GM13977 (cell line): Measurements from ENCODE around the gene HES2.

ENCODE experiments used
- DNase-seq: peaks from one replicate; pipeline ENCODE4 v3.0.0; 2012; ENCODE audit warnings: low spot score
- CTCF ChIP-seq: IDR thresholded peaks from 2 replicates; pipeline ENCODE4 v1.5.1; 2012; ENCODE audit warnings: mild to moderate bottlenecking, control low read depth; ENCODE audit not compliant: insufficient read depth; ENCODE audit errors: extremely low read depth, missing control alignments
- in situ Hi-C: fragments of 300-500 bp; cut with MboI; formaldehyde crosslinking; loops from one replicate; pipeline ENCODE4 v1.12.0; 2022; ENCODE audit warnings: low sequenced_read_pairs, low pct_unique_long_range_greater_than_20kb, mixed read lengths, inconsistent platforms; ENCODE audit not compliant: unreplicated experiment

The HES2 gene

DNA sequence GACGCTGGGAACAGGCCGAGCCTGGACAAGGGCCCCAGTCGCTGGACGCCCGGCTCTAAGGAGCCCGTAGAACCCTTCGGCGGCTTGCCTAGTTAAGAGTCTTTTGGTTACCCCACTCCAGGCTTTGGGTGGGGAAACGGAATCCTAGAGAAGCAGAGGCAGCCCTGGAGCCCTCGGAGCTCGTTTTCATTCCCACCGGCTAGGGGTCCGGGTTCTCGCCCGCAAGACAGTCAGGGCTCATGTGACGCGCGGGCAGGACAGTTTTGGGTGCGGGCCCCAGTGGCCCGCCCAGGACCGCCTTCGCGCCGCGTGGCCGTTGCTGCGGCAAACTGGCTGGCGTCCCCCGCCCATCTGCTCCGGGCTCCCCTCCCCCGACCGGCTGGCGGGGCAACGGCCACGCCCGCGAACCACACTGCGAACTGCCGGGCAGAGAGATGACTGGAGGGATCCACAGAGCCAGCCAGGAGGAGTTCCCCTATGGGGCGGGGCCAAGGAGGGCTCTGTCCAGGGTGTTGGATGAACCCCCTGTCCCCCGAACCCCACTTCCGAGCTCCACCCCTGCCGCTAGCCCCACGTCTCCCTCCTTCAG lies 829 bp upstream of the HES2 start:
- in situ Hi-C loops: no loop called here
- no peak for DNase-seq

DNA sequence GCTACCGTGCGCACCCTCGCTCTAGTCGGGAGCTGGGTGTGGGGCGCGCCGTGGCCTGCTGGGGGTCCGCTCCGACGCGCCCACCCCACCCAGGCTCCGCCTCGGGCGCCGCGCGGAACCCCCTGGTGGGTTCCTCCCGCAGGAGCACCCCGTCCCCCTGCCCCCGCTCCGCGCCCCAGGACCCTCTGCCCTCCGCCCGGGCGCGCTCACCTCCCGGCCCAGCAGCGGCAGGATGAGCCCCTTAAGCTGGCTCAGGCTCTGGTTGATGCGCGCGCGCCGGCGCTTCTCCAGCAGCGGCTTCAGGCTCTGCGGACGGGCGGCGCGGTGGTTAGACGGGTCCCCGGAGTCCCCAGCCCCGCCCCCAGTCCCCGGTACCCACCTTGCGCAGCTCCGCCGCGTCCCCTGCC lies 319 bp downstream of the HES2 start:
- no peak for TF ChIP-seq CTCF
- in situ Hi-C loops: loop anchor here (10.0 kb wide), 1 partner anchor 55 kb away; no protein-coding TSS in a partner anchor
- DNase-seq: no peak

More for the DNA sequence above, 829 bp upstream of the HES2 start:
- TF ChIP-seq CTCF: no peak

GRCh38 chr1:6418668-6419396 lies 887 bp downstream of the HES2 start:
- no peak for DNase-seq
- in situ Hi-C loops: loop anchor here (10.0 kb wide), 1 partner anchor 54 kb away; no protein-coding TSS in a partner anchor
- no peak for TF ChIP-seq CTCF

GRCh38 chr1:6417961-6418667 lies 1.6 kb downstream of the HES2 start:
- peak; percentile 40 for DNase-seq
- in situ Hi-C loops: loop anchor here (10.0 kb wide), 1 partner anchor 53 kb away; no protein-coding TSS in a partner anchor
- TF ChIP-seq CTCF: no peak

GRCh38 chr1:6416906-6417305 lies 2.8 kb downstream of the HES2 start:
- in situ Hi-C loops: loop anchor here (10.0 kb wide), 1 partner anchor 52 kb away; no protein-coding TSS in a partner anchor

GRCh38 chr1:6416295-6416656 lies 3.4 kb downstream of the HES2 start:
- no peak for TF ChIP-seq CTCF
- no peak for DNase-seq
- in situ Hi-C loops: loop anchor here (10.0 kb wide), 1 partner anchor 51 kb away; no protein-coding TSS in a partner anchor

More at GRCh38 chr1:6416906-6417305, 2.8 kb downstream of the HES2 start:
- no peak for DNase-seq
- TF ChIP-seq CTCF: no peak
